ENCODE measurements around the gene CD247. TPM values are rescaled to one million over a fixed set of nuclear protein-coding genes. Genes with fewer than 3 reads are reported as not detected.

Gene CD247
- total RNA-seq, 2 donors from 2014 or later, result 0.79 to 1.1 TPM

- no peak for TF ChIP-seq CTCF (IDR thresholded peaks at IDR 0.05)
- no peaks in the 10 kb centered on the region for H3K27me3 ChIP-seq
- H3K36me3 ChIP-seq, result no peaks in the 10 kb centered on the region
- no peak overlapping the region for H3K4me3 ChIP-seq
- peaks cover 0 to 3% of the 10 kb centered on the region in 2 donors for H3K4me1 ChIP-seq
- DNase-seq (ENCODE audit: low spot score), result no peak
- no peaks in the 10 kb centered on the region for H3K9me3 ChIP-seq
- no peak overlapping the region for H3K27ac ChIP-seq
Observed at GRCh38 chr1:167433884-167434283, 84.4 kb downstream of the CD247 start.

- no peak for DNase-seq (ENCODE audit: low spot score)
- Histone ChIP-seq H3K36me3 (no peaks in the 10 kb centered on the region), H3K27ac (no peak overlapping the region), H3K9me3 (no peaks in the 10 kb centered on the region), H3K4me1 (peaks cover 0 to 9% of the 10 kb centered on the region in 2 donors), H3K27me3 (no peaks in the 10 kb centered on the region), H3K4me3 (no peak overlapping the region)
- no peak for TF ChIP-seq CTCF (IDR thresholded peaks at IDR 0.05)
Observed at GRCh38 chr1:167432780-167433179, 85.5 kb downstream of the CD247 start.

- no peaks in the 10 kb centered on the region for H3K36me3 ChIP-seq
- no peak overlapping the region for H3K27ac ChIP-seq
- DNase-seq (ENCODE audit: low spot score), result no peak
Observed at GRCh38 chr1:167431909-167432650, 86.2 kb downstream of the CD247 start.

GRCh38 chr1:167431261-167431908 is 86.9 kb downstream of the CD247 start:
- Histone ChIP-seq H3K36me3 (no peaks in the 10 kb centered on the region), H3K9me3 (no peaks in the 10 kb centered on the region), H3K4me1 (peaks cover 0 to 9% of the 10 kb centered on the region in 2 donors), H3K27me3 (no peaks in the 10 kb centered on the region), H3K4me3 (no peak overlapping the region), H3K27ac (no peak overlapping the region)
- no peak for DNase-seq (ENCODE audit: low spot score)
- no peak for TF ChIP-seq CTCF (IDR thresholded peaks at IDR 0.05)

More at GRCh38 chr1:167431909-167432650, 86.2 kb downstream of the CD247 start:
- H3K4me1 ChIP-seq, result peaks cover 0 to 9% of the 10 kb centered on the region in 2 donors
- H3K27me3 ChIP-seq, result no peaks in the 10 kb centered on the region
- no peaks in the 10 kb centered on the region for H3K9me3 ChIP-seq
- TF ChIP-seq CTCF (IDR thresholded peaks at IDR 0.05), result no peak
- H3K4me3 ChIP-seq, result no peak overlapping the region

- no peak overlapping the region for H3K27ac ChIP-seq
- H3K36me3 ChIP-seq, result no peaks in the 10 kb centered on the region
- H3K4me3 ChIP-seq, result no peak overlapping the region
- H3K9me3 ChIP-seq, result no peaks in the 10 kb centered on the region
- DNase-seq (ENCODE audit: low spot score), result no peak
- TF ChIP-seq CTCF (IDR thresholded peaks at IDR 0.05), result no peak
- peaks cover 0 to 9% of the 10 kb centered on the region in 2 donors for H3K4me1 ChIP-seq
- no peaks in the 10 kb centered on the region for H3K27me3 ChIP-seq
Observed at GRCh38 chr1:167430849-167431242, 87.5 kb downstream of the CD247 start.

All from right atrium auricular region (tissue), 2 donors.